Measurements from ENCODE around the gene PRKG1.

Gene PRKG1

GRCh38 chr10:52313933-52314821 is 1239.9 kb downstream of the PRKG1 start, which contains the start of gene DKK1:
TSS of gene DKK1 (plus strand) at chr10:52314281. CDS start at chr10:52314435, 154 bp downstream.
- no peak for DNase-seq

DNA sequence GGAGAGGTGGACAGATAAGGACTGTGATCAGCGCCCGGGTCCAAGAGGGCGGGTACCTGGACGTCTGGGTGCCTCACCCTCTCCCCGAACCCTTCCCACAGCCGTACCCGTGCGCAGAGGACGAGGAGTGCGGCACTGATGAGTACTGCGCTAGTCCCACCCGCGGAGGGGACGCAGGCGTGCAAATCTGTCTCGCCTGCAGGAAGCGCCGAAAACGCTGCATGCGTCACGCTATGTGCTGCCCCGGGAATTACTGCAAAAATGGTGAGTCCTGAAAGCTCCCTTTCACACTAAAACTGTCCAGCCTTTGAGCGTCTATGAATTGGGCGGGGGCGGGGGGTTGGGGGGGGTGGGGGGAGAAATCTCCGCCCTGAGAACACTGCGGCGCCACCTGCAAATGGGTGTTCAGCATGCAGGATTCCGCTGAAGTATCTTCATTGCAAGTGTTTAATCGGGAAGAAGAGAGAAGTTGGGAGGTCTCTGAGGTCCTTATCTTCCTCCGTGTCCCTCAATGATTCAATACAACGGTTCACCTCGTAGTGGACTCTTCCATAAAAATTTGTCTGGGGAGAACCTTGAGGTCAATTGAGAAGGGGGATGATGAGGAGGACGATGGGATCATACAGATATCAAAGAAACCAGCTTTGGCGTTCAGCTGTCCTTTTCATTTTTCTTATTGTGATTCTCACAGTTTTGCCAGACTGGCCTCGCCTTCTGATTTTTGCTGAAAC is 1240.7 kb downstream of the PRKG1 start:
- no peak for DNase-seq

DNA sequence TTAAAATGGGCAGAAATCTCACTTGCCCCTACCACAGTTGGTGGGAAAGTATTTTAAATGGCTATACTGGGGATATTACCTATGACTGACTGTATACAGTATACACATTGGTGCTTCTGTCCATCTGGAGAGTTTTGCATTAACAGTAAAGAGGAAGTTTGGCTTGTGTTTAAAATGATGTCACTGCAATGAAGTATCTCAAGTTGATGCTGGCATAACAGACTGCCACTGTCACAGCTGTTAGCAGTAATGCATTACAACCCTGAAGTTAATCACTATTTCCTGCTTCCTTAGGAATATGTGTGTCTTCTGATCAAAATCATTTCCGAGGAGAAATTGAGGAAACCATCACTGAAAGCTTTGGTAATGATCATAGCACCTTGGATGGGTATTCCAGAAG is 1241.7 kb downstream of the PRKG1 start:
- DNase-seq: no peak

- no peak for DNase-seq
These were observed 1242.2 kb downstream of the PRKG1 start for GRCh38 chr10:52316500-52316899.

GRCh38 chr10:52318136-52318701 is 1243.9 kb downstream of the PRKG1 start:
- DNase-seq: no peak

- DNase-seq: no peak
These were observed 1244.7 kb downstream of the PRKG1 start for GRCh38 chr10:52318822-52319464.

DNA sequence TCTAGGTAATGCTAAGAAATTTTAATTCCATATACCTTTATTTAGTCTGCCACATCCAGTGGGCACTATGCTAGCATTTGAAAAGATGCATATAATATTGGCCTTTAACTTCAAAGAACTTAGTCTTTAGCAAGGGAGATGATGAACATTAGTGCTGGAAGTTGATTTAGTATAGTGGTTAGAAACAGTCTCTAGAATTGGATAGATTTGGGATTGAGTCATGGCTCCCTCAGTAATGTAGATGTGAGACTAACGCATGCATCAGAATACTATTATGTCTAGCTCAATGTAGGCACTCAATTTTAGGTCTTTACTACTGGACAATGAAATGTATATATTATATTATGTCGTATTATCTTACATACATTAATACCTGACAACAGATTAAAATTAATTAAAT is 1245.6 kb downstream of the PRKG1 start:
- DNase-seq: no peak

DNA sequence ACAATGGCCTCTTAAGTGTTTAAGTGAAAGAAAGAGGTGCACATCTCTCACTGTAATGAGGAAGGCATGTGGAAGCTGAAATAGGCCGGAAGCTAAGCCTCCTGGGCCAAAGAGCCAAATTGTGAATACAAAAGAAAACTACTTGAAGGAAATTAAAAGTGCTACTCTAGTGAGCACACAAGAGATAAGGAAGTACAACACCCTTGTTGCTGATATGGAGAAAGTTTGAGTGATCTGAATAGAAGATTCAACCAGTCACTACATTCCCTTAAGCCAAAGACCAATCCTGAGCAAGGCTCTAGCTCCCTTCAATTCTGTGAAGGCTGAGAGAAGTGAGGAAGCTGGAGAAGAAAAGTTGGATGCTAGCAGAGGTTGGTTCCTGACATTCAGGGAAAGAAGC is 1248.0 kb downstream of the PRKG1 start:
- no peak for DNase-seq

DNA sequence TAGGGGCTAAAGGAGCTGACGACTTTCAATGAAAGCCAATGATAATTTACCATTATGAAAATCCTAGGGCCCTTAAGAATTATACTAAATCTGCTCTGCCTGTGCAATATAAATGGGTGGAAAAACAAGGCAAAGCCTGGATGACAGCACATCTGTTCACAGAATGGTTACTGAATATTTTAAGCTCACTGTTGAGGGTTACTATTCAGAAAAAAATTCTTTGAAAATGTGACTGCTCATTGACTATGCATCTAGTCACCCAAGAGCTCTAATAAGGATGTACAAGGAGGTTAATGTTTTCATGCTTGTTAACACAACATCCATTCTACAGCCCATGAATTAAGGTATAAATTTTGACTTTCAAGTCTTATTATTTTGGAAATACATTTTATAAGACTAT is 1248.6 kb downstream of the PRKG1 start:
- DNase-seq: no peak

- no peak for DNase-seq
These were observed 1252.1 kb downstream of the PRKG1 start for GRCh38 chr10:52326382-52326781.

DNA sequence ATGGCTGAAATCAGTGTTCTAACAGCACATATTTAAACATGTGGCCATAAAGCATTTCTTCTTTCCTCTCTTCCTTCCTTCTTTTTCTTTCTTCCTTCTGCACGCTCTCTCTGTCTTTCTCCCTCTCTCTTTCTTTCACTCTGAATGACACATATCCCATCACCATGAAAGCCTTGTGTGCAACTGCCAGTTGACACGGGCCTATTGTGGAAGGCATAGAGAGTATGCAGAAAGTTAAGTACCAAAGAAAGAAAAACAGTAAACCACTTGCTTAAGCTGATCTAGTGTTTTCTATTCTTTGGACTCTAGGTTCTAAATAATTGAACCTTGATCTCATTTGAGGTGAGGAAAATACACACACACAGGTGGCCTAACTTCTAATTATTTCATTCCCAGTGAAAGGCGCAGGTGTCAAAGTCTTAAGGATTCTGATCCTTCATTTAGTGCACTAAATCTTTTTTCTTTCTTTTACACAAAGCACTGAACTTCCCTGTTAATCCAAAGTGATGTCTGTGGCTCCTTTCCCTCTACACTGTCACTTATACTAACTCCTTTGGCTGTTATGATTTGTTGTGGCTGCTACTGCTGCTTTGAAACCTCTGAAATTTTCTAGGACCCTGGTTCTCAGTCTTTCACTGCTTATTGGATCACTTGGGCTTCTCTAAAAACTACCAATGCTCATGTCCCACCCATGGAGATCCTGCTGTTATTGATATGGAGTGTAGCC is 1257.5 kb downstream of the PRKG1 start:
- DNase-seq: no peak

- no peak for DNase-seq
These were observed 1258.5 kb downstream of the PRKG1 start for GRCh38 chr10:52332815-52333214.

GRCh38 chr10:52334595-52334994 is 1260.3 kb downstream of the PRKG1 start:
- no peak for DNase-seq

DNA sequence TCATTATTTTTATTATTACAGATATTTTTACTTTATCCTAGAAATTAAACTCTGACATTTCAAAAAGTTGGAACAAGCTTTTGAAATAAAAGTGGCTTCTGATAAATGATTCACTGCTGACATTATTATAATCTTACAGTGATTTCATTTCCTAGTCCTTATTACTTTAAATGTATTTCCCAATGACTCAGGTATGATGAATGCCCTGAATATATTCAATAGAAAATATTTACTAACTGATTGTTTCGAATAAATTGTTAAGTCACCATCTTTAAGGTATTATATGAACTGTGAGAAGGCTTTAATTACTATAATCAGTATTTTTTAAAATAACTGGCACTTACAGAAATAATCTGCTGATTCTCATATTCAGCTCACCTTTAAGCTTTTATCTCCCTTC is 1261.4 kb downstream of the PRKG1 start:
- no peak for DNase-seq

DNA sequence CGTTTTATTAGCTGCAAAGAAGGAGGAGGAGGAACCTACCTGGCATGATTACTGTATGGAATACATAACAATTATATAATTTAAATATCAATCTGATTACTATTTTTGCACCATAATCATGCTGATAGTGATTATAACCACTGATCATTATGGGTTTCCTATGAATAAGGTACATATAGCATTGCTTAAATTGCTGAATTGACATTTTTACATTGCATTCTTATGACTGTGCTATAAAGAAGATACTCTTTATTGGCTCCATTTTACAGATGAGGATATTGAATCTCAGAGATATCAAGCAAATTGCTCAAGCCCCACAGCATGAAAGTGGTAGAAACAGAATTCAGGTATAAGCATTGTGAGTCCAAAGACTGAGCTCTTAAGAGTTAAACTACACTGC is 1262.9 kb downstream of the PRKG1 start:
- DNase-seq: no peak

DNA sequence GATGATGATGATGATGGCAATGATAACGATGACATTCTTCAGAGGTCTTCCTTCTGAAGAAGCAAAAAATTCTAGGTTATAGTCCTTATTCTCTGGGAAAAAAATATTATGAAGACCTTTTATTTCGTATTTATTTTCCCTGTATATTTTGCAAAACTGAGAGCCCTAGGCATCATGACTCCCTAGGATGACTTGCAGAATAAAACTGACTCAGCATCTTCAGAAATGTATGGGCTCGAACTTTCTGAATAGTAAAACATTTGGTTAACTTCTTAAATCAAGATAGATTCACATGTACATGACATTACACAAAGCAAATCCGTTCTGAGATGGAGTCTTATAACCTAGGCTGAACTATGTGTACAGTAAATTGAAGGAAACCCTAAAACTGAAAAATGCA is 1269.2 kb downstream of the PRKG1 start:
- no peak for DNase-seq

DNA sequence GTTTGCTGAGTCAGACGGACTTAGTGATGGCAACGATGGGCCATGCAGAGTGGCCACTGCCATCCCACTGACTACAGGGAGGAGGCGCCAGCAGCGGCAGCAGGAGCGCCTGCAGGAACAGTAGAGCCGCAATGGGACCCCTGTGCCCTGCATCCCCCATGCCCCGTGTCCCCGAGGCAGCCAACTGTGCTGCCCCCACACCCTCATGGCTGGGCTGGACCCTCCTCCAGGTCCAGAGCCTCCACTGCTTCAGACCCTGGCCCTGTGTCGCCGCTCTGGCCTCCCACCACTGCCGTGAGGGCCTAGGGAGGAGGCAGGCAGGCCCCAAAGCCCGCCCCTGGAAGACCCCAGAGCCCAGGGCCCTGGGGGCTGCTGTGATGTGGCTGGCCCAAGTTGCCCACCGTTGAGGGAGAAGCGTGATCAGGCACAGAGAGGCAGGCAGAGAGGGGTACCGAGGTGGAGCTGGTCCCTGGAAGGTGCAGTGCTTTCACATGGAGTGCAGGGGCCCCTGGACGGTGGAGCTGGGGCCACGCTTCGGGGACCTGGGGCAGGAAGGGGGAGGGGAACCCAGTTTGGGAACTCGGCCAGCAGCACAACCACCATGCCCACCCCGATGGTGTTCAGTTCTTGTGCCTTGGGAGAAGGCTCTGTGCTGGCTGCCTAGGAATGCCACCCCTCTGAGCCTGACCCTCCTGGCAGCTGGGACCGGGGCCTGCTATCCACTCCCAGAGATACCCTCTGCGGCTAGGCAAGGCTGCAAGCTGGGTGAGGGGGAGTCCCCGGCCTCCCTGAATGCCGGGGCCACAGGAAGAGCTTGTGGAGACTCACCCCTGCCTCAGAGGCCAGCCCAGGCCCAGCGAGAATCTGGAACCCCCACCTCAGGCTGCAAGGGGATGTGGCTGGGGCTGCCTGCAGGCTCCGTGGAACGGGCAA is 1272.4 kb downstream of the PRKG1 start:
- DNase-seq: no peak

DNA sequence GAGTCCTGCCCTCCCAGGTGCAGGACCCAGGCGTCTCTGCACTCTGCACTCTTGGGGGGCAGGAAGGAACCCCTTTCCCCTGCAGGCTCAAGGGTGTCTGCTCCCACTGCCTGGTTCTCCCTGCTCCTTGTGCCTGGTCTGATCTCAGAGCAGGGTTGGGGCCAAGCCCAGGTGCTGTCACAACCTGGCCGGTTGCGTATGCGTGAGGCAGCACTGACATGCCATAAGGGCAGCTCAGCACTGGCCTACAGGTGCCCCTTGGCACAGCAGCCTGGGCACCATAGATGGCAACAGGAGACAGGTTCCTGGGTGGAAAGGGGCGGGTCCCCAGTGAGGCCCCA is 1273.0 kb downstream of the PRKG1 start:
- no peak for DNase-seq

Data from NCI-H446 (cell line).